ENCODE results near the gene C1GALT1. TPM values are rescaled to one million over a fixed set of nuclear protein-coding genes. Genes with fewer than 3 reads are reported as not detected.

Gene C1GALT1
- total and polyA plus RNA-seq, 2 donors (not counting 3 experiments of a cell fraction or from before 2014, with no cell fraction given) = 18.3 to 31.1 TPM

DNA sequence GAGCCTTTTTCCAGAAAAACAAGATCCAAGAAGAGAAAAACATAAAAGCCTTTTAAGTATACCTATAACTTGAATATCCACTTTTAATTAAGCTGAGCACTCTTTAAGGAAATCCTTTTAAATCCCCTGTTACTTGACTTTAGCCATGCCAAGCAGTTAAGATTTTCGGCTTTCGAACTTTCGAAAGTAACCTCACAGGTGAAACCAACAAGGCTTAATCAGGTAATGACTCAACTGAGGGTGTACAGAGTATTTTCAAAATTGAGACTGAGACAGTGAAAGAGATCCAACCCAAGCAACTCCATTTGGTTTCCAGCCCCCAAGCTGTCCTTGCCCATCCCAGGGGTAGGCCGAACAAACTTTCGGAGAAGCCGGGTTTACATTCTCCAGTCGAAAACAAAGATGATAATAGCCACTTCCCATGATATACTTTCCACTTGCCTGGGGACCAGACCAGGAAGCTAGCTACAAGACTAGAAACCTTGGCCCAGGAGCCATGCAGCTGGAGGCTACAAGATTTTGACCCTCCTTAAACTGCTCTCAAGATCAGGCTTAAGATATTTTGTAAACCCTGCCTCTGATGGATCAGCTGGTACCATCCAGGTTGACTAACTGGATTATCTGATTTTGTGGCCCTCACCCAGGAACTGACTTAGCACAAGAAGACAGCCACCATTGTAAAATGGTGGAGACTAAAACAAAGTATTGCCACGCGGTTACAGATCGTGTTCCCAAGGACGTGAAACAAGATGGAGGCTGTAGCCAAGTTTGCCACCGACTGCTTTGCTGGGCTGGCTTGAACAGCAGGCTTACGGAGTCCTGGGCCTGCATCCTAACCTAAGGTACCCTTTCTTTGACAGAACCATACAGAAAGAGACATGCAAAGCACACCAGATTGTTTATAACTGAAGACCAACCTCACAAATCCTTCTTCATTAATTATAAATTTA lies 32.3 kb downstream of the C1GALT1 start:
- Histone ChIP-seq H3K27me3 (ENCODE audit: control insufficient read depth in 2 of 2, insufficient read depth in 2 of 2, low read length in 2 of 2) (no peaks in the 10 kb centered on the region), H3K9me3 (replicated peaks; ENCODE audit: control insufficient read depth, insufficient read depth, low read length) (no peaks in the 10 kb centered on the region), H3K79me2 (ENCODE audit: control insufficient read depth, insufficient read depth, low read length) (peaks cover 10% of the 10 kb centered on the region), H3K4me2 (ENCODE audit: insufficient read depth, low read length) (no peak overlapping the region), H3K36me3 (ENCODE audit: control insufficient read depth in 2 of 2, extremely low read depth in 1 of 2, insufficient read depth in 2 of 2, low read length in 2 of 2) (peaks cover 0 to 3% of the 10 kb centered on the region in 2 experiments), H3K9ac (replicated peaks; ENCODE audit: extremely low read depth, insufficient read depth, low read length) (no peak overlapping the region), H3K4me1 (ENCODE audit: control insufficient read depth, extremely low read depth, insufficient read depth, low read length) (no peaks in the 10 kb centered on the region), H2AFZ (ENCODE audit: low read depth, low read length) (no peak overlapping the region), H3K27ac (ENCODE audit: insufficient read depth, low read depth, low read length) (no peak overlapping the region), H4K20me1 (replicated peaks; ENCODE audit: control insufficient read depth, extremely low read depth, insufficient read depth, low read length) (no peaks in the 10 kb centered on the region), H3K4me3 (replicated peaks in 1 of 3; ENCODE audit: insufficient read depth in 1 of 3, low read depth in 1 of 3, low read length in 3 of 3) (no peak overlapping the region), H3K9me1 (replicated peaks; ENCODE audit: control insufficient read depth, extremely low read depth, insufficient read depth, low read length) (no peaks in the 10 kb centered on the region)
- TF ChIP-seq MYC (IDR thresholded peaks at IDR 0.05; ENCODE audit: low read depth, low read length) (no peak), EZH2 (IDR thresholded peaks at IDR 0.05; ENCODE audit: borderline replicate concordance, low read depth, low read length, severe bottlenecking) (no peak), POLR2AphosphoS5 (IDR thresholded peaks at IDR 0.05; ENCODE audit: insufficient read depth, low read depth, low read length) (no peak)
- ChIA-PET POLR2A (no interaction called here), CTCF (no interaction called here)
- intact Hi-C loops (cut with micrococcal nuclease) (no loop called here), dilution Hi-C loops (cut with MboI; ENCODE audit: extremely low pct_ligation_motif_present, low sequenced_read_pairs) (no loop called here)
- DNase-seq (ENCODE audit: low read depth, low spot score) = no peak
- FAIRE-seq = no peak
- no TSS peak for BruUV-seq (replicated peaks)

DNA sequence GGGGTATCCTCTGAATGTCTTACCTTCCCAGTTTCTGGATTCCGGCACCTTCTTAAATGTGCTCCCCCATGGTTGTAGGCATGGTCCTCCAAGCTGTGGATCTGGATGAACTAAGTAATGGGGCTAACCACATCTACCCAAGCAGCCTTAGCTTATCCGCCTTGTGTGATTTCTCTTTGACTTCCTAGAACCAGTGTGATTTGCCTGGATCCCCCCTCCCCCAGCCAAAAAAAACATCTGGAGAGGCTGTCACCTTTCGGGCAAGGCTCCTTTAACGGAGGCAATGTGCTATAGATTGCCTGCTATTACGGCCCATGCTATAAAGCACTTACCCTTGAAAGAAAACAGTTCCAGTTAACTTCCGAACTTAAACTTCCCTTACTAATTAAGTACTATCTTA lies 33.9 kb downstream of the C1GALT1 start:
- FAIRE-seq = no peak

More for the DNA sequence above, 33.9 kb downstream of the C1GALT1 start:
- Histone ChIP-seq H3K27me3 (ENCODE audit: control insufficient read depth in 2 of 2, insufficient read depth in 2 of 2, low read length in 2 of 2) (no peaks in the 10 kb centered on the region), H4K20me1 (replicated peaks; ENCODE audit: control insufficient read depth, extremely low read depth, insufficient read depth, low read length) (no peaks in the 10 kb centered on the region), H3K4me3 (replicated peaks in 1 of 3; ENCODE audit: insufficient read depth in 1 of 3, low read depth in 1 of 3, low read length in 3 of 3) (no peak overlapping the region), H3K9me3 (replicated peaks; ENCODE audit: control insufficient read depth, insufficient read depth, low read length) (no peaks in the 10 kb centered on the region), H3K9ac (replicated peaks; ENCODE audit: extremely low read depth, insufficient read depth, low read length) (no peak overlapping the region), H3K4me1 (ENCODE audit: control insufficient read depth, extremely low read depth, insufficient read depth, low read length) (peaks cover 2% of the 10 kb centered on the region), H3K4me2 (ENCODE audit: insufficient read depth, low read length) (no peak overlapping the region), H2AFZ (ENCODE audit: low read depth, low read length) (no peak overlapping the region), H3K27ac (ENCODE audit: insufficient read depth, low read depth, low read length) (no peak overlapping the region), H3K36me3 (ENCODE audit: control insufficient read depth in 2 of 2, extremely low read depth in 1 of 2, insufficient read depth in 2 of 2, low read length in 2 of 2) (peaks cover 0 to 3% of the 10 kb centered on the region in 2 experiments), H3K9me1 (replicated peaks; ENCODE audit: control insufficient read depth, extremely low read depth, insufficient read depth, low read length) (no peaks in the 10 kb centered on the region), H3K79me2 (ENCODE audit: control insufficient read depth, insufficient read depth, low read length) (peaks cover 4% of the 10 kb centered on the region)
- dilution Hi-C loops (cut with MboI; ENCODE audit: extremely low pct_ligation_motif_present, low sequenced_read_pairs) (no loop called here), intact Hi-C loops (cut with micrococcal nuclease) (no loop called here)
- POLR2A ChIA-PET = no interaction called here
- TF ChIP-seq EZH2 (IDR thresholded peaks at IDR 0.05; ENCODE audit: borderline replicate concordance, low read depth, low read length, severe bottlenecking) = no peak
- TF ChIP-seq FOS (IDR thresholded peaks at IDR 0.05; ENCODE audit: borderline replicate concordance, insufficient read depth, low read length) = no peak
- TF ChIP-seq, protein P1, sequence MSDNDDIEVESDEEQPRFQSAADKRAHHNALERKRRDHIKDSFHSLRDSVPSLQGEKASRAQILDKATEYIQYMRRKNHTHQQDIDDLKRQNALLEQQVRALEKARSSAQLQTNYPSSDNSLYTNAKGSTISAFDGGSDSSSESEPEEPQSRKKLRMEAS (IDR thresholded peaks at IDR 0.05; ENCODE audit: insufficient read depth, insufficient read length) = no peak
- TF ChIP-seq JUN (IDR thresholded peaks at IDR 0.05; ENCODE audit: borderline replicate concordance, insufficient read depth, insufficient read length, low read depth) = no peak
- no peak for TF ChIP-seq POLR2A (IDR thresholded peaks at IDR 0.05; ENCODE audit: low read depth, low read length)
- TF ChIP-seq MYC (IDR thresholded peaks at IDR 0.05; ENCODE audit: low read depth, low read length) = no peak
- TF ChIP-seq, protein P2, sequence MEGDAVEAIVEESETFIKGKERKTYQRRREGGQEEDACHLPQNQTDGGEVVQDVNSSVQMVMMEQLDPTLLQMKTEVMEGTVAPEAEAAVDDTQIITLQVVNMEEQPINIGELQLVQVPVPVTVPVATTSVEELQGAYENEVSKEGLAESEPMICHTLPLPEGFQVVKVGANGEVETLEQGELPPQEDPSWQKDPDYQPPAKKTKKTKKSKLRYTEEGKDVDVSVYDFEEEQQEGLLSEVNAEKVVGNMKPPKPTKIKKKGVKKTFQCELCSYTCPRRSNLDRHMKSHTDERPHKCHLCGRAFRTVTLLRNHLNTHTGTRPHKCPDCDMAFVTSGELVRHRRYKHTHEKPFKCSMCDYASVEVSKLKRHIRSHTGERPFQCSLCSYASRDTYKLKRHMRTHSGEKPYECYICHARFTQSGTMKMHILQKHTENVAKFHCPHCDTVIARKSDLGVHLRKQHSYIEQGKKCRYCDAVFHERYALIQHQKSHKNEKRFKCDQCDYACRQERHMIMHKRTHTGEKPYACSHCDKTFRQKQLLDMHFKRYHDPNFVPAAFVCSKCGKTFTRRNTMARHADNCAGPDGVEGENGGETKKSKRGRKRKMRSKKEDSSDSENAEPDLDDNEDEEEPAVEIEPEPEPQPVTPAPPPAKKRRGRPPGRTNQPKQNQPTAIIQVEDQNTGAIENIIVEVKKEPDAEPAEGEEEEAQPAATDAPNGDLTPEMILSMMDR (IDR thresholded peaks at IDR 0.05; ENCODE audit: extremely low read depth in 1 of 2, insufficient read depth in 1 of 2, low read depth in 1 of 2, low read length in 2 of 2) = no peak
- TF ChIP-seq POLR2AphosphoS5 (IDR thresholded peaks at IDR 0.05; ENCODE audit: insufficient read depth, low read depth, low read length) = no peak
- no peak for TF ChIP-seq GATA2 (IDR thresholded peaks at IDR 0.05; ENCODE audit: insufficient read depth, insufficient read length, low read depth, low read length)
- no peak for DNase-seq (ENCODE audit: low read depth, low spot score)
- no TSS peak for BruUV-seq (replicated peaks)
- CTCF ChIA-PET = no interaction called here

Data from endothelial cell of umbilical vein (primary cell).